IMR-90 (cell line): Measurements from ENCODE around the gene NSD2.

ENCODE experiments used
- BHLHE40 ChIP-seq: fragments of 150-350 bp; IDR thresholded peaks from 2 replicates; pipeline ENCODE4 v1.6.1; 2016; ENCODE audit warnings: mild to moderate bottlenecking, low read depth, low read length
- CEBPB ChIP-seq: IDR thresholded peaks from 2 replicates; pipeline ENCODE4 v1.6.1; 2012; ENCODE audit warnings: low read depth, low read length, improper control_type of control experiment
- CHD1 ChIP-seq: IDR thresholded peaks from 2 replicates; pipeline ENCODE4 v1.6.1; 2012; ENCODE audit warnings: low read depth, low read length, improper control_type of control experiment
- FOS ChIP-seq: fragments of 150-350 bp; IDR thresholded peaks from 2 replicates; pipeline ENCODE4 v1.6.1; 2016; ENCODE audit warnings: low read depth, low read length
- MAFK ChIP-seq: IDR thresholded peaks from 2 replicates; pipeline ENCODE4 v1.6.1; 2012; ENCODE audit warnings: low read depth, low read length, improper control_type of control experiment
- MAZ ChIP-seq: IDR thresholded peaks from 2 replicates; pipeline ENCODE4 v1.6.1; 2012; ENCODE audit warnings: low read depth, mild to moderate bottlenecking, low read length, improper control_type of control experiment, moderate library complexity, borderline replicate concordance
- MXI1 ChIP-seq: IDR thresholded peaks from 2 replicates; pipeline ENCODE4 v1.6.1; 2012; ENCODE audit warnings: low read depth, mild to moderate bottlenecking, low read length, moderate library complexity, borderline replicate concordance
- NFE2L2 ChIP-seq: fragments of 150-350 bp; IDR thresholded peaks from 2 replicates; pipeline ENCODE4 v1.6.1; 2016; ENCODE audit warnings: low read depth, mild to moderate bottlenecking, low read length
- POLR2A ChIP-seq: IDR thresholded peaks from 2 replicates; pipeline ENCODE4 v1.6.1; 2012; ENCODE audit warnings: mild to moderate bottlenecking, low read depth, low read length
- RAD21 ChIP-seq: IDR thresholded peaks from 2 replicates; pipeline ENCODE4 v1.6.1; 2012; ENCODE audit warnings: low read length, improper control_type of control experiment
- RFX5 ChIP-seq: IDR thresholded peaks from 2 replicates; pipeline ENCODE4 v1.8.0; 2012; ENCODE audit warnings: low read depth, mild to moderate bottlenecking, low read length, moderate library complexity
- SMC3 ChIP-seq: fragments of 150-350 bp; IDR thresholded peaks from 2 replicates; pipeline ENCODE4 v1.6.1; 2016; ENCODE audit warnings: low read depth, mild to moderate bottlenecking, antibody characterized with exemption, low read length, moderate library complexity
- TF ChIP-seq, protein P1 (sequence below): conservative IDR thresholded peaks from 2 replicates; pipeline ENCODE4 v1.5.1; 2012; ENCODE audit warnings: mild to moderate bottlenecking, low read depth, low read length, improper control_type of control experiment
- TF ChIP-seq, protein P2 (sequence below): fragments of 150-350 bp; IDR thresholded peaks from 2 replicates; pipeline ENCODE4 v1.6.1; 2017; ENCODE audit warnings: mild to moderate bottlenecking, antibody characterized with exemption, low read length, low read depth

DNA sequence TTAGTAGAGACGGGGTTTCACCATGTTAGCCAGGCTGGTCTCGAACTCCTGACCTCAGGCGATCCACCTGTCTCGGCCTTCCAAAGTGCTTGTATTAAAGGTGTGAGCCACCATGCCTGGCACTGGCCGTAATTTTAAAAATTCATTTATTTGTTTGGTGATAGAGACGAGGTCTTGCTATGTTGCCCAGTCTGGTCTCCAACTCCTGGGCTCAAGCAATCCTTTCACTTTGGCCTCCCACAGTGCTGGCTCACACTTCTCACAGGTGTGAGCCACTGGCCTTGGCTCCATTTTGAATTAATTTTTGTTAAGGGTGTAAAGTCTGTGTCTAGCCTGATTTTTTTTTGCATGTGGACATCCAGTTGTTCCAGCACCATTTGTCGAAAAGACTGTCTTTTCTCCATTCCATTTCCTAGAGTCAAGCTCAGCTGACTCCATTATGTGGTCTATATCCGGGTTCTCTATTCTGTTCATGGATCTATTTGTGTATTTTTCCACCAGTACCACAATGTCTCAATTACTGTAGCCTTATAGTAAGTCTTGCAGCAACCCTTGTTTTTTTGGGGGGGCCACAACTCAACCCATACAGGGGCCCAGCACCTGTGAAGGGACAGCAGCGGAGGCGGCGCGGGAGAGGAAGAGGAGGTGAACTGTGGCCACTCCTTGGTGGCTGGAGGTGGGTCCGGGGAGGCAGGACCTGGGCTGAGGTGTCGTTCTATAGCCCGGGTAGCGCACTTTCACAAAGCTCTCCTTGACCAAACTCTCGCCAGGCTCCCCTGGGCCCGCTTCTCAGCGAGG is 1.5 kb upstream of the NSD2 start:
- no peak for TF ChIP-seq POLR2A
- TF ChIP-seq, protein P1, sequence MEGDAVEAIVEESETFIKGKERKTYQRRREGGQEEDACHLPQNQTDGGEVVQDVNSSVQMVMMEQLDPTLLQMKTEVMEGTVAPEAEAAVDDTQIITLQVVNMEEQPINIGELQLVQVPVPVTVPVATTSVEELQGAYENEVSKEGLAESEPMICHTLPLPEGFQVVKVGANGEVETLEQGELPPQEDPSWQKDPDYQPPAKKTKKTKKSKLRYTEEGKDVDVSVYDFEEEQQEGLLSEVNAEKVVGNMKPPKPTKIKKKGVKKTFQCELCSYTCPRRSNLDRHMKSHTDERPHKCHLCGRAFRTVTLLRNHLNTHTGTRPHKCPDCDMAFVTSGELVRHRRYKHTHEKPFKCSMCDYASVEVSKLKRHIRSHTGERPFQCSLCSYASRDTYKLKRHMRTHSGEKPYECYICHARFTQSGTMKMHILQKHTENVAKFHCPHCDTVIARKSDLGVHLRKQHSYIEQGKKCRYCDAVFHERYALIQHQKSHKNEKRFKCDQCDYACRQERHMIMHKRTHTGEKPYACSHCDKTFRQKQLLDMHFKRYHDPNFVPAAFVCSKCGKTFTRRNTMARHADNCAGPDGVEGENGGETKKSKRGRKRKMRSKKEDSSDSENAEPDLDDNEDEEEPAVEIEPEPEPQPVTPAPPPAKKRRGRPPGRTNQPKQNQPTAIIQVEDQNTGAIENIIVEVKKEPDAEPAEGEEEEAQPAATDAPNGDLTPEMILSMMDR, result no peak
- TF ChIP-seq MAZ, result no peak
- no peak for TF ChIP-seq MXI1
- TF ChIP-seq MAFK, result no peak
- TF ChIP-seq RFX5, result no peak
- no peak for TF ChIP-seq FOS
- no peak for TF ChIP-seq NFE2L2
- no peak for TF ChIP-seq SMC3
- no peak for TF ChIP-seq CEBPB
- TF ChIP-seq, protein P2, sequence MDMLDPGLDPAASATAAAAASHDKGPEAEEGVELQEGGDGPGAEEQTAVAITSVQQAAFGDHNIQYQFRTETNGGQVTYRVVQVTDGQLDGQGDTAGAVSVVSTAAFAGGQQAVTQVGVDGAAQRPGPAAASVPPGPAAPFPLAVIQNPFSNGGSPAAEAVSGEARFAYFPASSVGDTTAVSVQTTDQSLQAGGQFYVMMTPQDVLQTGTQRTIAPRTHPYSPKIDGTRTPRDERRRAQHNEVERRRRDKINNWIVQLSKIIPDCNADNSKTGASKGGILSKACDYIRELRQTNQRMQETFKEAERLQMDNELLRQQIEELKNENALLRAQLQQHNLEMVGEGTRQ, result no peak
- TF ChIP-seq CHD1, result no peak
- TF ChIP-seq BHLHE40, result no peak
- no peak for TF ChIP-seq RAD21
